HL-60 (cell line): ENCODE data around the gene PPIL1.

ENCODE experiments used
- CTCF ChIP-seq: IDR thresholded peaks from one replicate; pipeline ENCODE4 v1.5.1; 2011; ENCODE audit warnings: low read length, control low read depth, inconsistent platforms; ENCODE audit not compliant: insufficient read depth
- GABPA ChIP-seq: IDR thresholded peaks from 2 replicates; pipeline ENCODE4 v1.6.1; 2012; ENCODE audit warnings: low read depth
- POLR2AphosphoS5 ChIP-seq: IDR thresholded peaks from 2 replicates; pipeline ENCODE4 v1.6.1; 2012; ENCODE audit warnings: low read depth
- REST ChIP-seq: IDR thresholded peaks from 2 replicates; pipeline ENCODE4 v1.6.1; 2012; ENCODE audit warnings: low read depth; ENCODE audit not compliant: insufficient replicate concordance
- SPI1 ChIP-seq: IDR thresholded peaks from 2 replicates; pipeline ENCODE4 v1.6.1; 2012; ENCODE audit warnings: low read depth, mild to moderate bottlenecking, borderline replicate concordance

DNA sequence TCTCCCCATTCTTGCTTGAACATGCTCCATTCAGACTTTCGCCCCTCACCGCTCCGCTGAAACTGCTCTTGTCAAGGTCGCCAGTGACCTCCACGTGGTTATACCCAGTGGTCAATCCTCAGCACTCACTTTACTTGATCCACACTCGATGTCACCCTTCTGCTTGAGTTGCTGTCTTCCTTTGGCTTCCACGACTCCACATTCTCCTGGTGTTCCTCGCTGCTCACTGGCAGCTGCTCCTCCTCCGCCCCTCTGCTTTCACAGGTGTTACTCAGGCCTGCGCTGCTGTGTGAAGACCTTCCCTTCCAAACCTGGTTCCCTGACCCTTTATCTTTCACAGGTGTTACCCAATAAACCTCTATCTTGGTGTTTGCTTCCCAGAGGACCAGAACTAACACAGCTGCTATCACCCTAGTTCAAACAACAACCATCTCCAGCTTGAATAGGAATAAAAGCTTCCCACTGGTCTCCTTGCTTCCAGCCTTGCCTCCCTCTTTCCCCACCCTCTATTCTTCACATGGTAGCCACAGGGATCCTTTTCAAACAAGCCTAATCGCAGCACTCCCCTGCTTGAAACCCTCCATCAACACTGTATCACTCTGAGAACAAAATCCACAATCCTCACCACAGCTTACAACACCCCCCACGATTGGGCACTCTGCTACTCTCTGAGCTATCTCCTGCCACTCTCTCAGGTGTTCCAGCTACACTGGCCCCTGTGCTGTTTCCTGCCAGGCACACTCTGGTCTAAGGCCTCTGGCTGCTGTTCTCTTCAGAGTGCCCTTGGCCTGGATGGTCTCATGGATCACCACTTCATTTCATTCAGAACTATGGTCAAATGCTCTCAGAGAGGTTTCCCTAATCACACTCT lies 10.7 kb downstream of the PPIL1 start:
- no peak for TF ChIP-seq GABPA
- TF ChIP-seq CTCF: no peak
- no peak for TF ChIP-seq REST
- no peak for TF ChIP-seq SPI1
- no peak for TF ChIP-seq POLR2AphosphoS5
